GM19438 (cell line): Measurements from ENCODE around the gene DDX17.
A peak's percentile ranks its signal among the peaks of the same experiment; 100 is the strongest.

Source experiments
- ATAC-seq: cut with Tn5 transposase; IDR thresholded peaks from one replicate; pipeline ENCODE4 v1.9.1; 2021; ENCODE audit warnings: low read depth; ENCODE audit not compliant: unreplicated experiment

The DDX17 gene

GRCh38 chr22:38506118-38506962 lies at the start of gene DDX17:
Gene DDX17 (minus strand): TSS chr22:38506311.
- ATAC-seq = peak; percentile 81

DNA sequence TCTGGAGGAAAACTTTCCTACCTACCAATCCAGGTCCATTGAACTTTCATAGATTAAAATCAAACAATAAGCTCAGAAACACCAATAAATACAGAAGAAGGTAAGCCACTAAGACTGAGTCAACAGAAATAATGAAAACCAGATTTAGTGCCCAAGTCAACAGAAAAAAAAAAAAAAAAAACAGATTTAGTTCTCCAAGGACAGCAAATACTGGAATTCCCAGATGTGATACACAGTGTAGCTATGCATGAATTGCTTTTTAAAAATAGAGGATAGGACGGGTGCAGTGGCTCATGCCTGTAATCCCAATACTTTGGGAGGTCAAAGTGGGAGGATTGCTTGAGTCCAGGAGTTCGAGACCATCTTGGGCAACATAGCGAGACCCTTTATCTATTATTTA lies 48.2 kb upstream of the DDX17 start:
- ATAC-seq = no peak

DNA sequence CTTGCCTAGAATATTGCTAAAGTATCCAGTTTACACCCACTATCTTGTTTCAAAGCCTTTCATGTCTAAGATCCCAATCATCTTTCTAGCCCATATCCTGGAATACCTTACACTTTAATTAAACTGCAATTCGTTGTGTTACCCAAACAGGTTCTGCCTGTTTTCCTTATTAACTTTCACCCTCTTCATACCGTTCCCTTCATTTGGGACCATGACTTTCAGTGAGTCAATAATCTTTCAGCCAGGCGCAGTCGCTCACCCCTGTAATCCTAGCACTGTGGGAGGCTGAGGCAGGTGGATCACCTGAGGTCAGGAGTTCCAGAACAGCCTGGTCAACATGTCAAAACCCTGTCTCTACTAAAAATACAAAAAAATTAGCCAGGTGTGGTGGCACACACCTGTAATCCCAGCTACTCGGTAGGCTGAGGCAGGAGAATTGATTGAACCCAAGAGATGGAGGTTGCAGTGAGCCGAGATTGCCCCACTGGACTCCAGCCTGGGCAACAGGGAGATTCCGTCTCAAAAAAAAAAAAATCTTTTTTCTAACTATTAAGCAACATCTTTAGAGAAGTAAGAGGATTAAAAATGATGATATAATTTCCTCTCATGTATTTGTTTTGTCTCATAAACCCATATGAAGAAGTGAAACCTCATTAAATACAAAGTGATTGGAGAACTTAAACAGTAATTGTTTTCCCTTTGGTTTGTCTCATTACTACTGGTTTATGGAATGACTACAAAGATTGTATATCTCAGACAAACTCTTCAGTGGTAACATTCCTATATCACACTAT lies 43.2 kb upstream of the DDX17 start:
- no peak for ATAC-seq

DNA sequence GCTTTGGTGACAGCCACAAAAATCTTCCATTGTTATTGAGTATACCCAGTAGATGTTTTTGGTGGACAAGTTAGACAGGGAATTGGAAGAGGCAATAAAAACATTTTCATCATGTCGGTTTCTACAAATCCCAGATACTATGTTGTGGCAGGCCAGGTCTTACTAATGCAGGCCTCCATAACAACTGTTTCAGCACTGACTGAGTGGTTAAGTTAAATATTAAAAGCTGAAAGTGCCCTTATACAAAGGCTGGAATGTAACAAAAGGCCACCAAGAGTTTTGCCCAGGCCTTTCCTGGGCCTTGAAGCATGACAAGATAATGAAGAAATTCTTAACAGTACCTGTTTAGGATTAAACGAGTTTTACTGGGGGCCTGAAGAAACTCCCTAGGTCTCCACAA lies 34.6 kb upstream of the DDX17 start:
- ATAC-seq = no peak

GRCh38 chr22:38531251-38531938 lies 25.3 kb upstream of the DDX17 start:
- no peak for ATAC-seq

DNA sequence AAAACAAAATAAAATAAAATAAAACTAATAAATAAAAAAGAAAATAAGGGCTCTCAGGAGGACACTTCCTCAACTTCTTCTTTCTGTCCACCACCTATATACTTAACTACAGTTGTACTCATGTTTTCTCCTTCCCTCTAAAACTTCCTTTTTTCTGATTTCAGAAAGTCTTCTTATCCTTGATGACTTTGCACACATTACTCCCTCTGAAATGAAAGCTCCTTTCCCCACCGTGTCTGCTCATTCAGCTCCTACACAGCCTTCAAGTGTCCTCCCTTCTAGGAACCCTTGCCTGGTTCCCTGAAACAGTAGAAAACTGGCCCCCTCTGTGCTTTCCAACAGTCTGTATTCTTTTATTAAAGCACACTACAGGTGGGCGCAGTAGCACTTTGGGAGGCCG lies 18.3 kb upstream of the DDX17 start:
- no peak for ATAC-seq

DNA sequence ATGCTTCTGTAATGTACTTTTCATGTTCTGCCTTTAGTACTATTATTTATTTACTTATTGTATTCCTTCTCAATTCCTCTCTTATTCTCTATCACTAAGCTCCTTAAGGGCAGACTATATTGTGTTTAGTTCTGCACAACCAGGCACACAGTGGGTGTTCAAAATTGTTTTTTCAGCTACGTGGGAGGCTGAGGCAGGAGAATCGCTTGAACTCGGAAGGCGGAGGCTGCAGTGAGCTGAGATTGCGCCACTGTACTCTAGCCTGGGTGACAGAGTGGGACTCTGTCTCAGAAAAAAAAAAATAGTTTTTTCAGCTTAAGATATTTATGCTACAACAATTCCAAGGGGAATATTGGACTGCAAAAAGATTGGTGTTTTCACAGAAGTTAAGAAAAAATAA lies 17.4 kb upstream of the DDX17 start:
- no peak for ATAC-seq

DNA sequence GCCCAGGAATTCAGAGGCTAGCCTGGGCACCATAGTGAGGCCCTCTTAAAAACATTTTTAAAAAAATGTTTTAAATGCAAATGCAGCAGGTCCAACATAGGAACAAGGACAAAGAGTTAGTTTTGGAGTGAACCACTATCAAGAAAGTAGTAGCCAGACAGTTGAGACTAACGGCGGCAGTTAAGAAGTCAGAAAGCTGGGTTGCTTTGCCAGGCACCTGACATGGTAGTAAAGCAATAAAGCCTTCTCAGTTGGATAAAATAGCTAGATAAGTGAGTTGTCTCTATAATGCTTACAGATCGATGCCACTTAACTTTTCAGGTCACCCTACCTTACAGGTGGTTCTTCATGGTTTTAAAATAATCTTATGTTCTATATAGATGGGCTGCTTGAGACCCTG lies 16.9 kb upstream of the DDX17 start:
- ATAC-seq = no peak

DNA sequence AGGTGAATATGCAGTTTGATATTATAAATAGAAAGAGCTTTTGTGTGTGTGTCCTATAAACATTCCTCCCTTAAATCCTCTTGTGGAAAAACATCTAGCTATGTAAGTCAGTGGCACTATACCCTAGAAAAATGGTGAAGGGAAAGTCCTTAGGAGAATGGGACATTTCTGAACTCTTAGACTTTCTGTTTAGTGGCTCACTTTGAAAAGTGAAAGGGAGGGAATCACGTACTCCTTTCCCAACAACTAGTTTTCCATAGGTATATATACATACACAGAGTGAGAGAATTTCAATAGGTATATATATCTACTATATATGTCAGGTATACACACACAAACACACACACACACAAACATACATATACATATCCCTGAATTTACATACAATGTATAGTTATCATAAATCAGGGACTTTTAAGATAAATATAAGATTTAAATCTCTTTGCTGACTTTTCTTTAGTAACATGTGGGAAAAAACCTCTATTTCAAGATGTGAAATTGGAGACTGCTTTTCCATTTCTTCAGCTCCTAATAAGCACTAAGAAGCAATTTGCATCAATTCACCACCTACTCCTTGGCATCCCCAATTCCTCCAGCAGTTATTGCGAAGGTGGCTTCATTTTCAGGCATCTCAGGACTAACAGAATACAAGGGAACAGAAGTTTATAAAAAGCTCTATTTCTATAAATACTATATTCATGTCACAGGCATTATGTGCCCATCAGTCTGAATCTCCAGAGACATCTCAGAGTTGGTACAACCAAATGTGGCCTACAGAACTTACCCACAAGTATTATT lies 13.5 kb upstream of the DDX17 start:
- no peak for ATAC-seq

DNA sequence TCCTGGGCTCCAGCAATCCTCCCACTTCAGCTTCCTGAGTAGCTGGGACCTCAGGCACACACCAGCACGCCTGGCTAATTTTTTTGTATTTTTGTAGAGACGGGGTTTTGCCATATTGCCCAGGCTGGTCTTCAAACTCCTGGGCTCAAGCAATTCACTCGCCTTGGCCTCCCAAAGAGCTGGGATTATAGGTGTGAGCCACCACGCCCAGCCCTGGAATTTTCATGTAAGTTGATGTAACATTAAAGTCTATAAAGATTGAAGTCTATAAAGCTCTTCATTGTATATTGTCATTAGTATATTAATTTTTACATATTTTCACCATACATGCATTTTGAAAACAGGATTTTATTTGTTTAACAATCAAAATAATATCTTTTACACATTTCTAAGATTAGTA lies 12.5 kb upstream of the DDX17 start:
- ATAC-seq = no peak

DNA sequence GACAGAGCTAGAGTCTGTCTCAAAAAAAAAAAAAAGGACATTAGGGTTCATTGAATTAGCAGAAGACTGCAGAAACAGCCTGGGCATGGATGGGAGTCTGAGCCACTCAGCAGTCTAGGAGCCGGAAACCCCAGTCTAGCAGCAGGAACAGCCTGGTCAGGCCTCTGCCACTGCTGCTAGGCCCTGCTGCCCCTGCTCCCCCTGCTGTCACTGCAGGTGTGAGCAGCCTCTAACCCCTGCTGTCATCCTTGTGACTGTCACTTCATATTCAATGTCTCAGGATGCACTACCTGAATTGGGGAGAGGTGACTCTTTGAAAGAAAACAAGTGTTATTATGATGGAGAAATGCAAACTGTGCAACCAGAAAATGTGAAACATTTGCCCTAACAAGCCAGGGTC lies 7.0 kb upstream of the DDX17 start:
- ATAC-seq = no peak

- ATAC-seq = no peak
Observed at GRCh38 chr22:38510416-38510970, 4.4 kb upstream of the DDX17 start.

DNA sequence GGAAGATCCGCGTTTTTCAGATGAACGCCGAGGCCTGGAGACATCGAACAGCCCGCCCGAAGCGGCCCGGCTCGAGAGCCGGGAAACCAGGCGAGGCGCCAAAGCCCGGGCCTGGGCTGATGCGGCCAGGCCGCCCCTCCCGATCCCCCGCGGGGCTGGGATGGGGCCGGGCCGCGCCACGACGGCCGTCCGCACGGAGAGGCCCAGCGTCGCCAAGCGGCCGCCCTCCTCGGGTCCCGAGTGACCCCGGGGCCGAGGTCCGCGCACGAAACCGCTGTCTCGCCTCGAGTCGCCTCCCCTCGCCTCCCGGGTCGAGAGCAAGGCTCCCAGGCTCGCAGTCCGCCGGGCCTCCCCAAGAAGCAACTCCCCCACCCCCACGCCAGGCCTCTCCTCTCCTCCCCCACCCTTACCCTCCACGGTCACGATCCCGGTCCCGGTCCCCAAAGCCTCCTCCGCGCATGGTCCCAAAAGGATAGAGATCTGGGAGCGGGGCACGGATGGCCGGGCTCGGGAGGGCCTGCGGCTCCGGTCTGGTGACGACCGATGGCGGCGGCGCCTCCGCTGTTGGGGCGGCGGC lies 482 bp downstream of the DDX17 start:
- peak; percentile 15 for ATAC-seq

DNA sequence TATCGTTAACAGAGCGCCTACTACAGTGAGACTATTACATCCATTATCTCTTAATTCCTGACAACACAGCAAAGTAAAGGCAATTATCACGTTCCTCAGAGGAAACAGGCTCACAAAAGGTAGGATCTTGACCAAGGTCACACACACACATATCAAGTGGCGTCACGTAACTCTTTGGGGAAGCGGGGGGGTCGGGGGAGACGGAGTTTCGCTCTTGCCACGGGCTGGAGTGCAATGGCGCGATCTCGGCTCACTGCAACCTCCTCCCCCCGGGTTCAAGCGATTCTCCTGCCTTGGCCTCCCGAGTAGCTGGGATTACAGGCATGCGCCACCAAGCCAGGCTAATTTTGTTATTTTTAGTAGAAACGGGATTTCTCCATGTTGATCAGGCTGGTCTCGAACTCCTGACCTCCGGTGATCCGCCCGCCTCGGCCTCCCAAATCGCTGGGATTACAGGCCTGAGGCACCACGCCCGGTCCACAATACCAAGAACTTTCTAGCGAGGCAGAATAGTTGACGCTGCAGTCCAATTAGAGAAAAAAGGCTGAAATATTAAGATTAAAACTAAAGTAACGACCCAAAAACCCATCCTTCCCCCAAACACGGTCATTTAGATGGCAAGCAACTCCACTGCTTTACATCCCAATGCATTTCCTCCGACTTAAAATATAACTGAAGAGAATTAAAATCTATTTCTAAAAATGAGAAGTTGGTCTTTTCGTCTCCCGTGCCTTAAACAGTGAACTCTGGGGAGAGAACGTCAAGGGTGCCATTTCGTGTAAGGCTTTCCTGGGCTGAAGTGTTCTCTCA lies 1.2 kb downstream of the DDX17 start:
- no peak for ATAC-seq

DNA sequence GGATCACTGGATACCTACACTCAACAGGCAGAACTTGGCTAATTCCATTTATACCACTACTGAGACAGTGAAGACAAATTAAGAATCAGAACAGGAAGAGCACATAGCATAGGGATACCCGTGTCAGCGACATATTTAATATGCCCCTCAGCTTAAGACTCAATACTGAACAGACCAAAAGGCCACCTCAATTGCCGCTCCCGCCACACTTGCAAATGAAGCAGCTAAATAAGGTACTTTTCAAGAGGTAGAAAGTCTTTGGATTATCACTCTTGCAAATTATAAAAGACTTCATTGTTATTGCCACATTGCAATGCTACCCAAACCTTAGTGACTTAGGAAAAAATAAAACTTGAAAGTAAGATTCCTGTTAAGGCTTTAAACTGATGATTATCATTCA lies 3.1 kb downstream of the DDX17 start:
- ATAC-seq = no peak

DNA sequence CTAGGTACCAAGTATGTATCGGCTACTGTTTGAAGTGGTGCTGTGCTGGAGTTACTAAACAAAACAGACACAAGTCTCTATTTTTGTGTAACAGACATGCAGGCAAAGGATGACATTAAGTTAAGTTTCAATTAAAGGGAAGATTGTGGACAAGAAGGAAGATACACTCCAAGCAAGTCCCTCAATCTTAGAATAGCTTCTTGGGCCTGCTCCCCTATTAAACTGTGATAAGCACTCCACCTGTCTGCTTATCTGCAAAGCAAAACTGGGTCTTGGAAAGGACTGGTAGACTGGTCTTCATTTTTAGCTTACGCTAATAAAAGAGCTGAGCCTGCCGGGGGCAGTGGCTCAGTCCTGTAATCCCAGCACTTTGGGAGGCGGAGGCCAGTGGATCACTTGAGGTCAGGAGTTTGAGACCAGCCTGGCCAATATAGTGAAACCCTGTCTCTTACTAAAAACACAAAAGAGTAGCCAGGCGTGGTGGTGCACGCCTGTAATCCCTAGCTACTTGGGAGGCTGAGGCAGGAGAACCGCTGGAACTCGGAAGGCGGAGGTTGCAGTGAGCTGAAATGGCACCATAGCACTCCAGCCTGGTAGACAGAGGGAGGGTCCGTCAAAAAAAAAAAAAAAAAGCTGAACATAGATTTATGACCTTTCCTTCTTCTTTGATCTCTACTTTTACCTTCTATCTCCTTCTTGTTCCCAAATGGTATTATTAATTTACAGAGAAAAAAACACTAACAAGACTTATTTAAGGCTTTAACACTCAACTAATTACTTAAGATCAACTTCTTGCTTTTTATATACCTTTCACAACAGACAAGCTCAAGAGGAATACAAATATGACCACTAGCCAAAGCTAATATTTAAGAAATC lies 4.1 kb downstream of the DDX17 start:
- no peak for ATAC-seq

GRCh38 chr22:38497869-38498268 lies 8.2 kb downstream of the DDX17 start:
- no peak for ATAC-seq

GRCh38 chr22:38494939-38495338 lies 11.2 kb downstream of the DDX17 start:
- ATAC-seq = no peak
